Erythroblast (primary cell): Measurements from ENCODE around the gene METTL24.

Experiments
- DNase-seq, 2 experiments: peaks; one replicate each; lab custom pipeline; 2025; lab: John Stamatoyannopoulos, UW
- GATA1 ChIP-seq: IDR thresholded peaks from 2 replicates; pipeline ENCODE4 v1.6.1; 2011; ENCODE audit warnings: low read depth, mild to moderate bottlenecking, control low read depth, low read length, moderate library complexity
- POLR2A ChIP-seq: IDR thresholded peaks from 2 replicates; pipeline ENCODE4 v1.6.1; 2011; ENCODE audit warnings: mild to moderate bottlenecking, low read length

METTL24 gene

DNA sequence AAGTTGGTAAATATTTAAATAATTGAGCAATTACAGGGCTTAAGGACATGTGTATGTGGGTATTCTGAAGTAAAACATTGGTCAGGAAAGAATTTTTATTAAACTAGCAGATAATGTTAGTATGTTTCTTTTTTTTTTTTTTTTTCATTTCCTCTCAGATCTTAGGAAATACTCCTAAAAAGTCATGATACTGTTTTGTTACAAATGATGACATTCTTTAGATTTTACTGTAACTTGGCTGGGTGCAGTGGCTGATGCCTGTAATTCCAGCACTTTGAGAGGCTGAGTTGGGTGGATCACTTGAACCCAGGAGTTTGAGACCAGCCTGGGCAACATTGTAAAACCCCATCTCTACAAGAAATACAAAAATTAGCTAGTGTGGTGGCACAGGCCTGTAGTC, 136.4 kb downstream of the METTL24 start:
- no peak for DNase-seq
- TF ChIP-seq POLR2A (no peak), GATA1 (no peak)

GRCh38 chr6:110217266-110217665, 140.9 kb downstream of the METTL24 start:
- DNase-seq, result no peak
- TF ChIP-seq POLR2A (no peak), GATA1 (no peak)

- no peak for TF ChIP-seq GATA1
- TF ChIP-seq POLR2A, result no peak
- DNase-seq, result no peak
Observed at GRCh38 chr6:110216140-110216539, 142.0 kb downstream of the METTL24 start.

GRCh38 chr6:110214338-110214737, 143.8 kb downstream of the METTL24 start:
- DNase-seq, result no peak
- no peak for TF ChIP-seq POLR2A
- no peak for TF ChIP-seq GATA1

- no peak for TF ChIP-seq GATA1
- no peak for TF ChIP-seq POLR2A
- DNase-seq, result no peak
Observed at GRCh38 chr6:110211753-110212152, 146.4 kb downstream of the METTL24 start.

- TF ChIP-seq GATA1, result no peak
- TF ChIP-seq POLR2A, result no peak
- peak in 1 of 2 experiments; percentile 12 for DNase-seq
Observed at GRCh38 chr6:110207652-110208051, 150.5 kb downstream of the METTL24 start.

GRCh38 chr6:110201151-110201884, 156.8 kb downstream of the METTL24 start:
- DNase-seq, result peak; percentile 85 to 90
- TF ChIP-seq GATA1 (no peak), POLR2A (no peak)

GRCh38 chr6:110198561-110198960, 159.6 kb downstream of the METTL24 start:
- no peak for TF ChIP-seq GATA1
- no peak for TF ChIP-seq POLR2A

GRCh38 chr6:110196874-110197273, 161.3 kb downstream of the METTL24 start:
- no peak for TF ChIP-seq POLR2A
- TF ChIP-seq GATA1, result no peak
- no peak for DNase-seq

More at GRCh38 chr6:110198561-110198960, 159.6 kb downstream of the METTL24 start:
- no peak for DNase-seq

DNA sequence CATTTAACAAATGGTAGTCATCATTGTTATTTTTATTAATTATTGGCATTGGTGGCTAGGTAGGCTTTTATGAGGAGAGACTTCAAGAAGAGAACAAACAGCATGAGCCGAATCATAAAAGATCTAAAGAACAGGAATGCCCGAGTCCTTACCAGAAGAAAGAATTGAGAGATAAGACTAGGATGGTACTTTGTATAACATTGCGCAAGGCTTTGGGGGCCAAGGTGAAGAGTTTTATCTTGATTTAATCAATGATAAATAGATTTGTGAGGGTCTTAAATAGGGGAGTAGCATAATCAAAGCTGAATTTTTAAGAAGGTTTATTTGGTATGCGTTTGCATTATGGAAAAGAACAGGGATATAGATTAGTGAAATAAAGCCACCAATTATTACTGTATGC, 162.5 kb downstream of the METTL24 start:
- DNase-seq, result no peak
- no peak for TF ChIP-seq GATA1
- TF ChIP-seq POLR2A, result no peak
